HK-2 (cell line): Measurements from ENCODE around the gene ZNF236.
"Not testable (repeated sequence)": the region's sequence is repeated elsewhere in the genome, so short reads cannot be mapped to it uniquely, and the experiment has no call there.

Source experiments
- DNase-seq: peaks from one replicate; pipeline ENCODE4 v3.0.0-alpha.2; 2018; ENCODE audit not compliant: unreplicated experiment

Gene ZNF236

GRCh38 chr18:76988827-76989646 is 166.7 kb downstream of the ZNF236 start:
- no peak for DNase-seq

GRCh38 chr18:76989647-76990190 is 167.4 kb downstream of the ZNF236 start:
- no peak for DNase-seq

GRCh38 chr18:76990343-76991020 is 168.1 kb downstream of the ZNF236 start:
- DNase-seq = not testable (repeated sequence)

- no peak for DNase-seq
These were observed 168.8 kb downstream of the ZNF236 start for GRCh38 chr18:76991021-76991688.

- no peak for DNase-seq
These were observed 170.1 kb downstream of the ZNF236 start for GRCh38 chr18:76992226-76993084.

GRCh38 chr18:76993085-76993382 is 170.7 kb downstream of the ZNF236 start:
- no peak for DNase-seq

GRCh38 chr18:76993573-76993972 is 171.2 kb downstream of the ZNF236 start:
- DNase-seq = no peak

GRCh38 chr18:76994086-76994654 is 171.8 kb downstream of the ZNF236 start:
- DNase-seq = no peak

GRCh38 chr18:76995896-76996295 is 173.5 kb downstream of the ZNF236 start:
- no peak for DNase-seq

GRCh38 chr18:76996429-76996828 is 174.1 kb downstream of the ZNF236 start:
- DNase-seq = no peak

- DNase-seq = no peak
These were observed 175.8 kb downstream of the ZNF236 start for GRCh38 chr18:76997951-76998808.

GRCh38 chr18:76999077-76999476 is 176.7 kb downstream of the ZNF236 start:
- no peak for DNase-seq

GRCh38 chr18:77000527-77000926 is 178.2 kb downstream of the ZNF236 start:
- DNase-seq = peak; percentile 25

GRCh38 chr18:77001041-77001440 is 178.7 kb downstream of the ZNF236 start:
- DNase-seq = no peak

- no peak for DNase-seq
These were observed 179.6 kb downstream of the ZNF236 start for GRCh38 chr18:77001979-77002378.

- DNase-seq = no peak
These were observed 180.1 kb downstream of the ZNF236 start for GRCh38 chr18:77002496-77002895.

GRCh38 chr18:77003316-77003715 is 181.0 kb downstream of the ZNF236 start:
- DNase-seq = no peak

- DNase-seq = no peak
These were observed 182.4 kb downstream of the ZNF236 start for GRCh38 chr18:77004555-77005380.

- no peak for DNase-seq
These were observed 183.4 kb downstream of the ZNF236 start for GRCh38 chr18:77005651-77006195.
